ENCODE results near the gene TNS3.

TNS3 gene

DNA sequence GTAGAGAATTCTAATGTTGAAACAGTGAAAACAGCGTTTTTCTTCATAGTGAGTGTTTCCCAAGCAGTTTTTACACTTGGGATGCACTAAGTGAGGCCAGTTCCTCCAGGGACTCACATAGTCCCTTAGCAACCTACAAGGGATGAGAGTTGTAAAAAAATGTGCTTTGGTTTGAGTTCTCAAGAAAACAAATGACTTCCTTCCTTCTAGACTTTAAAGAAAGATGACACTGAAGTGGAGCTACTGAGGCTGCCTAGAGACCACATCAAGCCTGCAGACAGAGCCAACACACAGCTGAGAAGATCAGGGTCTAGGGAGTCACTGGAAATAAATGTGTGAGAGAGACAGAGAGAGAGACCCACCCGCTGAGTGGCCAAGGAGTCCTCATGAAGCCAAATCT is 264.4 kb downstream of the TNS3 start:
- DNase-seq (ENCODE audit: low read depth in 1 of 2, low spot score in 1 of 2), result no peak

DNA sequence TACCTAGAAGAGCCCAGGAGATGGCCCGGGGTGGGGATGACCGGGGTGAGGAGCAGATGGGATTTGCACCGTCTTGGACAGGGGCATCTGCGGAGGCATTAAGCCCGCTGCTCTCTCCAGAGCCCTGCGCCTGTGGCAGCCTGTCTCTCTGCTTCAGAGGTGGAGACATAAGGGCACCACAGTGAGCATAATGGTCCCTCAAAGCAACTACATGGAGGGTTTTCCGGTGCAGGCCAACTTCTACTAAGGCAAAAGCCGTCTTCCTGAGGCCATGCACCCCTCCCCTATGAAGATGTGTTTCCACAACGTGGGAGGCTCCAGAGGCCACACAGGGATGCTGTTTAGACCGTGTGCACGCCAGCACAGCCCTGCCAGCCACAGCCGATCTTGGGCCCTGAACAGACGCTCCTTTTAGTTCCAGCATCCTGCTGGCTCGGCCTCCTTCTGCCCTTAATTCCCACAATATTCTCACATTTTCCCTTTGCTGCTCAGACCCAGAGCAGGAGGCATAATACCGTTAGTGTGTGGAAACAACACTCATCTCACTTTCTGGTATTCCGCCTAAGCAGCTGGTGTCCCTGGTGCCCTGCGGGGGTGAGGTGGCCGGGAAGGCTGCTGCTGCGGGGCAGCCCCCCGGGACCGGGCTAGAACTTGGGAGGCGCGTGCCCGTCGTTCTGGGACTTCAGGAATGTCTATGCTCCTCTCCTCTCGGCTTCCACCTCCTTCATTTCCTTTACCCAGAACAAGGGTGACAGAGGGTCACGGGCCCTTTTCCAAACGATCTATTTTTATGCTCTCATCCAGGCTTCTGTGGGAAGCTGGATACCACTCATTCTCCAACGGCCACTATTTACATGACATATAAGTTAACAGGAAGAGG is 266.9 kb downstream of the TNS3 start:
- no peak overlapping the region for H3K4me3 ChIP-seq (replicated peaks; ENCODE audit: insufficient read depth, low read length)
- TF ChIP-seq, protein P1, sequence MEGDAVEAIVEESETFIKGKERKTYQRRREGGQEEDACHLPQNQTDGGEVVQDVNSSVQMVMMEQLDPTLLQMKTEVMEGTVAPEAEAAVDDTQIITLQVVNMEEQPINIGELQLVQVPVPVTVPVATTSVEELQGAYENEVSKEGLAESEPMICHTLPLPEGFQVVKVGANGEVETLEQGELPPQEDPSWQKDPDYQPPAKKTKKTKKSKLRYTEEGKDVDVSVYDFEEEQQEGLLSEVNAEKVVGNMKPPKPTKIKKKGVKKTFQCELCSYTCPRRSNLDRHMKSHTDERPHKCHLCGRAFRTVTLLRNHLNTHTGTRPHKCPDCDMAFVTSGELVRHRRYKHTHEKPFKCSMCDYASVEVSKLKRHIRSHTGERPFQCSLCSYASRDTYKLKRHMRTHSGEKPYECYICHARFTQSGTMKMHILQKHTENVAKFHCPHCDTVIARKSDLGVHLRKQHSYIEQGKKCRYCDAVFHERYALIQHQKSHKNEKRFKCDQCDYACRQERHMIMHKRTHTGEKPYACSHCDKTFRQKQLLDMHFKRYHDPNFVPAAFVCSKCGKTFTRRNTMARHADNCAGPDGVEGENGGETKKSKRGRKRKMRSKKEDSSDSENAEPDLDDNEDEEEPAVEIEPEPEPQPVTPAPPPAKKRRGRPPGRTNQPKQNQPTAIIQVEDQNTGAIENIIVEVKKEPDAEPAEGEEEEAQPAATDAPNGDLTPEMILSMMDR (IDR thresholded peaks at IDR 0.05; ENCODE audit: insufficient read depth, low read length), result no peak
- TF ChIP-seq SPI1 (IDR thresholded peaks at IDR 0.05; ENCODE audit: borderline replicate concordance, low read depth), result no peak
- no peak for TF ChIP-seq GABPA (IDR thresholded peaks at IDR 0.05; ENCODE audit: low read depth)
- TF ChIP-seq POLR2AphosphoS5 (IDR thresholded peaks at IDR 0.05; ENCODE audit: low read depth), result no peak
- TF ChIP-seq, protein P2, sequence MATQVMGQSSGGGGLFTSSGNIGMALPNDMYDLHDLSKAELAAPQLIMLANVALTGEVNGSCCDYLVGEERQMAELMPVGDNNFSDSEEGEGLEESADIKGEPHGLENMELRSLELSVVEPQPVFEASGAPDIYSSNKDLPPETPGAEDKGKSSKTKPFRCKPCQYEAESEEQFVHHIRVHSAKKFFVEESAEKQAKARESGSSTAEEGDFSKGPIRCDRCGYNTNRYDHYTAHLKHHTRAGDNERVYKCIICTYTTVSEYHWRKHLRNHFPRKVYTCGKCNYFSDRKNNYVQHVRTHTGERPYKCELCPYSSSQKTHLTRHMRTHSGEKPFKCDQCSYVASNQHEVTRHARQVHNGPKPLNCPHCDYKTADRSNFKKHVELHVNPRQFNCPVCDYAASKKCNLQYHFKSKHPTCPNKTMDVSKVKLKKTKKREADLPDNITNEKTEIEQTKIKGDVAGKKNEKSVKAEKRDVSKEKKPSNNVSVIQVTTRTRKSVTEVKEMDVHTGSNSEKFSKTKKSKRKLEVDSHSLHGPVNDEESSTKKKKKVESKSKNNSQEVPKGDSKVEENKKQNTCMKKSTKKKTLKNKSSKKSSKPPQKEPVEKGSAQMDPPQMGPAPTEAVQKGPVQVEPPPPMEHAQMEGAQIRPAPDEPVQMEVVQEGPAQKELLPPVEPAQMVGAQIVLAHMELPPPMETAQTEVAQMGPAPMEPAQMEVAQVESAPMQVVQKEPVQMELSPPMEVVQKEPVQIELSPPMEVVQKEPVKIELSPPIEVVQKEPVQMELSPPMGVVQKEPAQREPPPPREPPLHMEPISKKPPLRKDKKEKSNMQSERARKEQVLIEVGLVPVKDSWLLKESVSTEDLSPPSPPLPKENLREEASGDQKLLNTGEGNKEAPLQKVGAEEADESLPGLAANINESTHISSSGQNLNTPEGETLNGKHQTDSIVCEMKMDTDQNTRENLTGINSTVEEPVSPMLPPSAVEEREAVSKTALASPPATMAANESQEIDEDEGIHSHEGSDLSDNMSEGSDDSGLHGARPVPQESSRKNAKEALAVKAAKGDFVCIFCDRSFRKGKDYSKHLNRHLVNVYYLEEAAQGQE (IDR thresholded peaks at IDR 0.05; ENCODE audit: insufficient replicate concordance, low read depth), result no peak
- H3K27me3 ChIP-seq (ENCODE audit: insufficient read depth, poor library complexity, severe bottlenecking), result no peaks in the 10 kb centered on the region
- no peak overlapping the region for H3K27ac ChIP-seq (replicated peaks)
- no peak for DNase-seq (ENCODE audit: low read depth in 1 of 2, low spot score in 1 of 2)

More for the DNA sequence above, 264.4 kb downstream of the TNS3 start:
- TF ChIP-seq, protein P1 (IDR thresholded peaks at IDR 0.05; ENCODE audit: insufficient read depth, low read length), result no peak
- no peak for TF ChIP-seq POLR2AphosphoS5 (IDR thresholded peaks at IDR 0.05; ENCODE audit: low read depth)
- no peak overlapping the region for H3K4me3 ChIP-seq (replicated peaks; ENCODE audit: insufficient read depth, low read length)
- no peaks in the 10 kb centered on the region for H3K27me3 ChIP-seq (ENCODE audit: insufficient read depth, poor library complexity, severe bottlenecking)
- no peak overlapping the region for H3K27ac ChIP-seq (replicated peaks)

DNA sequence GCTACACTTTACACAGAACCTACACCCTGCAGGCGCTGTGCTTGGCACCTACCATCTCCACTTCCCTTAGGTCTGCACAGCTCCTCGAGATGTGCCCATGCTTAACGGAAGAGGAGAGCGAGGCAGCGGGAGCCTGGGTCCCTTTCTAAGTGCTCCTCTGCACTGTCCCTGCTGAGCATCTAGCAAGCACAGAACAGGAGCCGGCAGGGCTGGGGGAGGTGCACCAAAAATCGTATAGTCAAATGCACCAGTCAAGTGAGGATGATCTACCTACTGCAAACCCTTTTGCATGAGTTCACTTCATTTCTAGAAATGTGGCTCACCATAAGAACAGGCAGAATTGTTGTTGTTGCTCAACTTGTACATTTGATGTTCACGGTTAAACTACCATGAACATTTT is 267.7 kb downstream of the TNS3 start:
- TF ChIP-seq, protein P2 (IDR thresholded peaks at IDR 0.05; ENCODE audit: insufficient replicate concordance, low read depth), result no peak
- TF ChIP-seq, protein P1 (IDR thresholded peaks at IDR 0.05; ENCODE audit: insufficient read depth, low read length), result no peak
- TF ChIP-seq POLR2AphosphoS5 (IDR thresholded peaks at IDR 0.05; ENCODE audit: low read depth) (no peak), SPI1 (IDR thresholded peaks at IDR 0.05; ENCODE audit: borderline replicate concordance, low read depth) (no peak), GABPA (IDR thresholded peaks at IDR 0.05; ENCODE audit: low read depth) (no peak)
- H3K27me3 ChIP-seq (ENCODE audit: insufficient read depth, poor library complexity, severe bottlenecking), result no peaks in the 10 kb centered on the region
- DNase-seq (ENCODE audit: low read depth in 1 of 2, low spot score in 1 of 2), result no peak
- H3K4me3 ChIP-seq (replicated peaks; ENCODE audit: insufficient read depth, low read length), result no peak overlapping the region
- H3K27ac ChIP-seq (replicated peaks), result no peak overlapping the region

Measured in HL-60 (cell line).